Breast epithelium (tissue), 4 donors: Measurements from ENCODE around the gene CNTNAP2. TPM values are rescaled to one million over a fixed set of nuclear protein-coding genes. Genes with fewer than 3 reads are reported as not detected.

Experiments
- DNase-seq, 2 donors: peaks; one replicate each; pipeline ENCODE4 v3.0.0-alpha.2; 2019; ENCODE audit warnings: low spot score in 2 of 2
- H3K27ac ChIP-seq, 2 donors: fragments of 200-600 bp; sonication (generic) in 1 of 2; one replicate each; pipeline ENCODE4 v1.5.1; 2016 to 2019; ENCODE audit warnings: mild to moderate bottlenecking in 1 of 2
- H3K27me3 ChIP-seq, 2 donors: fragments of 200-600 bp; sonication (generic) in 1 of 2; one replicate each; pipeline versions ENCODE4 v1.5.1 to v1.6.0; 2017 to 2019; ENCODE audit warnings: control low read depth in 1 of 2, mild to moderate bottlenecking in 1 of 2
- H3K36me3 ChIP-seq: fragments of 200-600 bp; one replicate; pipeline ENCODE4 v1.5.1; 2019
- H3K4me1 ChIP-seq, 2 donors: fragments of 200-600 bp; sonication (generic); one replicate each; pipeline ENCODE4 v1.5.1; 2016 to 2019; ENCODE audit warnings: control low read depth in 1 of 2
- H3K4me3 ChIP-seq, 3 donors: fragments of 200-600 bp; sonication (generic); 1 replicate in 2 of 3; 2 replicates in 1 of 3; pipeline ENCODE4 v1.5.1; 2016 to 2019; ENCODE audit warnings: mild to moderate bottlenecking in 3 of 3, moderate library complexity in 2 of 3
- H3K9me3 ChIP-seq, 2 donors: fragments of 200-600 bp; sonication (generic) in 1 of 2; one replicate each; pipeline ENCODE4 v1.5.1; 2016 to 2019; ENCODE audit warnings: control low read depth in 1 of 2
- CTCF ChIP-seq, 3 donors: fragments of 450-650 bp; IDR thresholded peaks; one replicate each; pipeline ENCODE4 v1.5.1; 2016 to 2017; ENCODE audit warnings: antibody characterized with exemption in 3 of 3, mild to moderate bottlenecking in 3 of 3, moderate library complexity in 3 of 3
- POLR2A ChIP-seq: fragments of 450-650 bp; IDR thresholded peaks from one replicate; pipeline ENCODE4 v1.6.1; 2016; ENCODE audit warnings: antibody characterized with exemption, mild to moderate bottlenecking, moderate library complexity
- POLR2AphosphoS5 ChIP-seq, 3 donors: sonication (generic); formaldehyde crosslinking; IDR thresholded peaks; one replicate each; pipeline ENCODE4 v1.6.1; 2017; ENCODE audit warnings: antibody characterized with exemption in 3 of 3
- intact Hi-C: fragments of 100-400 bp; cut with DNase I; formaldehyde crosslinking; loops from one replicate; pipeline ENCODE4 v1.15.1; 2023; ENCODE audit warnings: low total_unique reads
- total RNA-seq, 3 donors: library from RNA; depleted of rRNA; stranded (reverse); fragments of >200 nt; gene quantifications; one replicate each; pipeline ENCODE4 v1.1.0, GENCODE V29; 2016

The CNTNAP2 gene
- total RNA-seq, 3 donors from 2014 or later, result 0.29 to 0.66 TPM; not detected in 1

- no peaks in the 10 kb centered on the region for H3K9me3 ChIP-seq
- no peak for TF ChIP-seq CTCF (IDR thresholded peaks at IDR 0.05)
- no peak for TF ChIP-seq POLR2A
- no peak for TF ChIP-seq POLR2AphosphoS5 (IDR thresholded peaks at IDR 0.05)
- no peaks in the 10 kb centered on the region for H3K4me1 ChIP-seq
- no peak overlapping the region for H3K4me3 ChIP-seq
- no peak overlapping the region for H3K27ac ChIP-seq
- DNase-seq, result no peak
- no peaks in the 10 kb centered on the region for H3K27me3 ChIP-seq
- H3K36me3 ChIP-seq, result no peaks in the 10 kb centered on the region
- intact Hi-C loops, result no loop called here
Observed at GRCh38 chr7:146831875-146832274, 715.3 kb downstream of the CNTNAP2 start.

GRCh38 chr7:146844405-146844804 is 727.8 kb downstream of the CNTNAP2 start:
- Histone ChIP-seq H3K4me1 (no peaks in the 10 kb centered on the region), H3K27ac (no peak overlapping the region), H3K36me3 (no peaks in the 10 kb centered on the region), H3K27me3 (no peaks in the 10 kb centered on the region), H3K4me3 (no peak overlapping the region), H3K9me3 (peaks cover 0 to 9% of the 10 kb centered on the region in 2 donors)
- DNase-seq, result no peak
- intact Hi-C loops, result no loop called here
- TF ChIP-seq POLR2AphosphoS5 (IDR thresholded peaks at IDR 0.05) (no peak), POLR2A (no peak), CTCF (IDR thresholded peaks at IDR 0.05) (no peak)

- Histone ChIP-seq H3K9me3 (no peaks in the 10 kb centered on the region), H3K27ac (no peak overlapping the region), H3K4me1 (no peaks in the 10 kb centered on the region), H3K4me3 (no peak overlapping the region), H3K27me3 (no peaks in the 10 kb centered on the region), H3K36me3 (no peaks in the 10 kb centered on the region)
- intact Hi-C loops, result no loop called here
- no peak for TF ChIP-seq CTCF (IDR thresholded peaks at IDR 0.05)
- no peak for DNase-seq
Observed at GRCh38 chr7:146858690-146859089, 742.1 kb downstream of the CNTNAP2 start.

GRCh38 chr7:146861701-146862100 is 745.1 kb downstream of the CNTNAP2 start:
- TF ChIP-seq CTCF (IDR thresholded peaks at IDR 0.05) (no peak), POLR2AphosphoS5 (IDR thresholded peaks at IDR 0.05) (no peak), POLR2A (no peak)
- Histone ChIP-seq H3K27me3 (no peaks in the 10 kb centered on the region), H3K36me3 (no peaks in the 10 kb centered on the region), H3K9me3 (no peaks in the 10 kb centered on the region), H3K27ac (no peak overlapping the region), H3K4me3 (no peak overlapping the region), H3K4me1 (no peaks in the 10 kb centered on the region)
- DNase-seq, result no peak
- intact Hi-C loops, result no loop called here

- no peak for DNase-seq
- intact Hi-C loops, result no loop called here
- Histone ChIP-seq H3K4me1 (no peaks in the 10 kb centered on the region), H3K9me3 (no peaks in the 10 kb centered on the region), H3K27me3 (no peaks in the 10 kb centered on the region), H3K4me3 (no peak overlapping the region), H3K27ac (no peak overlapping the region), H3K36me3 (no peaks in the 10 kb centered on the region)
- no peak for TF ChIP-seq CTCF (IDR thresholded peaks at IDR 0.05)
- TF ChIP-seq POLR2A, result no peak
- TF ChIP-seq POLR2AphosphoS5 (IDR thresholded peaks at IDR 0.05), result no peak
Observed at GRCh38 chr7:146862415-146862814, 745.8 kb downstream of the CNTNAP2 start.
